ENCODE results near the gene QPRT. TPM values are rescaled to one million over a fixed set of nuclear protein-coding genes. Genes with fewer than 3 reads are reported as not detected.

The QPRT gene
- total RNA-seq, 1 experiment from 2014 or later = 0.52 TPM

DNA sequence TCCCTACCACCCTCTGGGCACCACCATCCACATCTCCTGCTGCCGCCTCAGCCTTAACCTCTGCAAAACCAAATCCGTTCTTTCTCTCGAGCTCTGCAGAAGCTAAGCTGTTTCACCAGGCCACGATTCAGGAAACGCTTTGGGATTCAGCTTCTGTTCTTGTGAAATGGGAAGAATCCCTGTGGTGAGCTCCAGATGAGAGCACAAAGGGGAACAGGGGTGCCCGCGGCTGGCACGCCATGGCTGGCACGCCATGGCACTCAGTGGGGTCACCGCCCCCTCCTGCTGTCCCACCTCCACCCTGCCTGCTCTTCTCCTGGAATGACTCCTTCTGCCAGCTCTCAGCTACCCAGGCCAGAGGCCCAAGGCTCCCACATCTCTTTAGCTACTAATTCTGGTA is 5.7 kb downstream of the QPRT start:
- H3K4me1 ChIP-seq (ENCODE audit: control insufficient read depth in 1 of 2, insufficient read depth in 2 of 2, low read length in 2 of 2) = no peaks in the 10 kb centered on the region
- ChIA-PET POLR2A (no interaction called here), CTCF (no interaction called here), RAD21 (ENCODE audit: low non-redundant PET in 1 of 2, low total read pairs in 2 of 2, uncharacterized antibody in 2 of 2, unreplicated experiment in 2 of 2) (no interaction called here)
- TF ChIP-seq, protein P1, sequence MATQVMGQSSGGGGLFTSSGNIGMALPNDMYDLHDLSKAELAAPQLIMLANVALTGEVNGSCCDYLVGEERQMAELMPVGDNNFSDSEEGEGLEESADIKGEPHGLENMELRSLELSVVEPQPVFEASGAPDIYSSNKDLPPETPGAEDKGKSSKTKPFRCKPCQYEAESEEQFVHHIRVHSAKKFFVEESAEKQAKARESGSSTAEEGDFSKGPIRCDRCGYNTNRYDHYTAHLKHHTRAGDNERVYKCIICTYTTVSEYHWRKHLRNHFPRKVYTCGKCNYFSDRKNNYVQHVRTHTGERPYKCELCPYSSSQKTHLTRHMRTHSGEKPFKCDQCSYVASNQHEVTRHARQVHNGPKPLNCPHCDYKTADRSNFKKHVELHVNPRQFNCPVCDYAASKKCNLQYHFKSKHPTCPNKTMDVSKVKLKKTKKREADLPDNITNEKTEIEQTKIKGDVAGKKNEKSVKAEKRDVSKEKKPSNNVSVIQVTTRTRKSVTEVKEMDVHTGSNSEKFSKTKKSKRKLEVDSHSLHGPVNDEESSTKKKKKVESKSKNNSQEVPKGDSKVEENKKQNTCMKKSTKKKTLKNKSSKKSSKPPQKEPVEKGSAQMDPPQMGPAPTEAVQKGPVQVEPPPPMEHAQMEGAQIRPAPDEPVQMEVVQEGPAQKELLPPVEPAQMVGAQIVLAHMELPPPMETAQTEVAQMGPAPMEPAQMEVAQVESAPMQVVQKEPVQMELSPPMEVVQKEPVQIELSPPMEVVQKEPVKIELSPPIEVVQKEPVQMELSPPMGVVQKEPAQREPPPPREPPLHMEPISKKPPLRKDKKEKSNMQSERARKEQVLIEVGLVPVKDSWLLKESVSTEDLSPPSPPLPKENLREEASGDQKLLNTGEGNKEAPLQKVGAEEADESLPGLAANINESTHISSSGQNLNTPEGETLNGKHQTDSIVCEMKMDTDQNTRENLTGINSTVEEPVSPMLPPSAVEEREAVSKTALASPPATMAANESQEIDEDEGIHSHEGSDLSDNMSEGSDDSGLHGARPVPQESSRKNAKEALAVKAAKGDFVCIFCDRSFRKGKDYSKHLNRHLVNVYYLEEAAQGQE (IDR thresholded peaks at IDR 0.05; ENCODE audit: low read depth) = no peak
- TF ChIP-seq CBX3 (IDR thresholded peaks at IDR 0.05; ENCODE audit: low read depth) (no peak), JUND (IDR thresholded peaks at IDR 0.05) (no peak), ZNF274 (IDR thresholded peaks at IDR 0.05; ENCODE audit: low read depth, low read length) (no peak), EZH2phosphoT487 (IDR thresholded peaks at IDR 0.05; ENCODE audit: borderline replicate concordance) (no peak), EGR1 (IDR thresholded peaks at IDR 0.05; ENCODE audit: low read depth) (no peak), FOSL1 (IDR thresholded peaks at IDR 0.05; ENCODE audit: low read depth) (no peak), CEBPB (IDR thresholded peaks at IDR 0.05; ENCODE audit: low read depth) (no peak), SRF (IDR thresholded peaks at IDR 0.05; ENCODE audit: low read depth) (no peak), POLR2AphosphoS5 (IDR thresholded peaks at IDR 0.05; ENCODE audit: low read depth, low read length) (no peak), SP1 (IDR thresholded peaks at IDR 0.05; ENCODE audit: low read depth) (no peak), POLR2A (IDR thresholded peaks at IDR 0.05; ENCODE audit: borderline replicate concordance, extremely low read depth, insufficient read depth, insufficient read length) (no peak), EZH2 (IDR thresholded peaks at IDR 0.05) (no peak), SIN3A (IDR thresholded peaks at IDR 0.05; ENCODE audit: low read depth) (no peak), YY1 (IDR thresholded peaks at IDR 0.05; ENCODE audit: extremely low read depth, insufficient replicate concordance, low read depth, low read length) (no peak), ELF1 (IDR thresholded peaks at IDR 0.05; ENCODE audit: borderline replicate concordance, low read depth) (no peak)
- TF ChIP-seq, protein P2, sequence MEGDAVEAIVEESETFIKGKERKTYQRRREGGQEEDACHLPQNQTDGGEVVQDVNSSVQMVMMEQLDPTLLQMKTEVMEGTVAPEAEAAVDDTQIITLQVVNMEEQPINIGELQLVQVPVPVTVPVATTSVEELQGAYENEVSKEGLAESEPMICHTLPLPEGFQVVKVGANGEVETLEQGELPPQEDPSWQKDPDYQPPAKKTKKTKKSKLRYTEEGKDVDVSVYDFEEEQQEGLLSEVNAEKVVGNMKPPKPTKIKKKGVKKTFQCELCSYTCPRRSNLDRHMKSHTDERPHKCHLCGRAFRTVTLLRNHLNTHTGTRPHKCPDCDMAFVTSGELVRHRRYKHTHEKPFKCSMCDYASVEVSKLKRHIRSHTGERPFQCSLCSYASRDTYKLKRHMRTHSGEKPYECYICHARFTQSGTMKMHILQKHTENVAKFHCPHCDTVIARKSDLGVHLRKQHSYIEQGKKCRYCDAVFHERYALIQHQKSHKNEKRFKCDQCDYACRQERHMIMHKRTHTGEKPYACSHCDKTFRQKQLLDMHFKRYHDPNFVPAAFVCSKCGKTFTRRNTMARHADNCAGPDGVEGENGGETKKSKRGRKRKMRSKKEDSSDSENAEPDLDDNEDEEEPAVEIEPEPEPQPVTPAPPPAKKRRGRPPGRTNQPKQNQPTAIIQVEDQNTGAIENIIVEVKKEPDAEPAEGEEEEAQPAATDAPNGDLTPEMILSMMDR (IDR thresholded peaks at IDR 0.05 in 2 of 3, conservative IDR thresholded peaks at IDR 0.05 in 1 of 3; ENCODE audit: borderline replicate concordance in 1 of 3, insufficient read depth in 1 of 3, low read depth in 2 of 3, low read length in 2 of 3) = no peak
- TF ChIP-seq, protein P3, sequence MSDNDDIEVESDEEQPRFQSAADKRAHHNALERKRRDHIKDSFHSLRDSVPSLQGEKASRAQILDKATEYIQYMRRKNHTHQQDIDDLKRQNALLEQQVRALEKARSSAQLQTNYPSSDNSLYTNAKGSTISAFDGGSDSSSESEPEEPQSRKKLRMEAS (IDR thresholded peaks at IDR 0.05) = no peak
- TF ChIP-seq, protein P4, sequence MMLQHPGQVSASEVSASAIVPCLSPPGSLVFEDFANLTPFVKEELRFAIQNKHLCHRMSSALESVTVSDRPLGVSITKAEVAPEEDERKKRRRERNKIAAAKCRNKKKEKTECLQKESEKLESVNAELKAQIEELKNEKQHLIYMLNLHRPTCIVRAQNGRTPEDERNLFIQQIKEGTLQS (IDR thresholded peaks at IDR 0.05) = no peak
- no peaks in the 10 kb centered on the region for H3K36me3 ChIP-seq (ENCODE audit: control insufficient read depth in 1 of 2, insufficient read depth in 2 of 2, low read length in 2 of 2)
- no peaks in the 10 kb centered on the region for H3K9me3 ChIP-seq (ENCODE audit: control insufficient read depth in 1 of 2, insufficient read depth in 1 of 2, low read depth in 1 of 2, low read length in 2 of 2)
- no peak overlapping the region for H3K4me2 ChIP-seq (ENCODE audit: low read length)
- intact Hi-C loops (cut with micrococcal nuclease) = no loop called here
- no peak overlapping the region for H2AFZ ChIP-seq (ENCODE audit: low read depth, low read length, poor library complexity, severe bottlenecking)
- H3K9ac ChIP-seq (ENCODE audit: low read length) = no peak overlapping the region
- ATAC-seq = no peak
- H4K20me1 ChIP-seq (ENCODE audit: insufficient read depth) = no peaks in the 10 kb centered on the region
- no peaks in the 10 kb centered on the region for H3K9me2 ChIP-seq (ENCODE audit: insufficient read depth)
- H3K79me2 ChIP-seq (ENCODE audit: insufficient read depth, low read length) = no peaks in the 10 kb centered on the region
- DNase-seq (ENCODE audit: low read depth, low spot score) = no peak
- H3K4me3 ChIP-seq (replicated peaks in 1 of 2; ENCODE audit: low read depth in 1 of 2, low read length in 2 of 2) = no peak overlapping the region
- no peak overlapping the region for H3K27ac ChIP-seq (ENCODE audit: low read depth, low read length)
- no peaks in the 10 kb centered on the region for H3K27me3 ChIP-seq (ENCODE audit: insufficient read depth, low read length)
- BruUV-seq (replicated peaks) = no TSS peak

All from HCT116 (cell line).